Measurements from ENCODE around the gene DNAAF2. TPM values are rescaled to one million over a fixed set of nuclear protein-coding genes. Genes with fewer than 3 reads are reported as not detected.

The DNAAF2 gene
- total and polyA plus RNA-seq, 2 of the 13 experiments (the other 11 are each of a cell fraction or from before 2014, with no cell fraction given) = 6.1 to 13.6 TPM

DNA sequence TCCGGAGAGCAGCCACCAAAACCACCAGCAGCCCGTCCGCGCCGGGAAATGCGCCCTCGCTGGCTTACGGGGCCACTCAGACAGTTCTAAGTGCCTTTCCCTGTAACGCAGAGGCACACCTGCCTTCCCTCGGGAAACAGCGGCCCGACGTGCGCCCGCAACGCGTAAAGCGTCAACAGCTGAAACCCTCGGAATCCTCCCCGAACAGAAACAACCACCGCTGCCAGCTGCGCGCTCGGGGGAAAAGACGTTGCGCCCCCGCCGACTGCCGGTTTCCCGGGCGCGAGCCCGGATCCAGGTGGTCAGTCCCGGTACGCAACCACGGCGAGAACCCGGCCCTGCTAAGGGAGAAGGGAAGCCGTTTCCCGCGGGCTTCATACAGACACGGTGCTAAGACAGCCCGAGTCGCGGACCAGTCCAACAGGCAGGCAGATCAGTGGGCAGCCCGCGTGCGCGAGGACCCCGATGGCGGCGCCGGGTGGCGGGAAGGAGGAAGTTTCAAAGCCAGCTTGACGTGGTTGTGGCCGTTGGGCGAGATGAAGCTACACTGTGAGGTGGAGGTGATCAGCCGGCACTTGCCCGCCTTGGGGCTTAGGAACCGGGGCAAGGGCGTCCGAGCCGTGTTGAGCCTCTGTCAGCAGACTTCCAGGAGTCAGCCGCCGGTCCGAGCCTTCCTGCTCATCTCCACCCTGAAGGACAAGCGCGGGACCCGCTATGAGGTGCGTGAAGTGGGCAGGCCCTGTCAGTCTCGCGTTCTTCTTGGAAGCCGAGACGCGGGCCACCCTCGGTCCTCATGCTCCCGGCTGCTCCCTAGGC, 36.4 kb downstream of the DNAAF2 start, which contains the start of gene LRR1 (continued):
- TF ChIP-seq KAT7 (CRISPR knock-in tag; IDR thresholded peaks at IDR 0.05; ENCODE audit: borderline replicate concordance) = peak; percentile 77; the same call in 1 of the 2 replicates
- no peak for TF ChIP-seq RORA (CRISPR knock-in tag; IDR thresholded peaks at IDR 0.05)
- TF ChIP-seq ZNF737 (CRISPR knock-in tag; IDR thresholded peaks at IDR 0.05; ENCODE audit: borderline replicate concordance) = peak; percentile 58; the same call in 1 of the 2 replicates
- TF ChIP-seq ZFP62 (CRISPR knock-in tag; IDR thresholded peaks at IDR 0.05) = no peak
- TF ChIP-seq MAFK (conservative IDR thresholded peaks at IDR 0.05 in 1 of 2, IDR thresholded peaks at IDR 0.05 in 1 of 2; ENCODE audit: low read length in 2 of 2) = no peak
- peak; percentile 35; the same call in 1 of the 2 replicates for TF ChIP-seq CREB1 (IDR thresholded peaks at IDR 0.05)
- TF ChIP-seq CREB1 (CRISPR knock-in tag; IDR thresholded peaks at IDR 0.05) = no peak
- TF ChIP-seq, protein P1, sequence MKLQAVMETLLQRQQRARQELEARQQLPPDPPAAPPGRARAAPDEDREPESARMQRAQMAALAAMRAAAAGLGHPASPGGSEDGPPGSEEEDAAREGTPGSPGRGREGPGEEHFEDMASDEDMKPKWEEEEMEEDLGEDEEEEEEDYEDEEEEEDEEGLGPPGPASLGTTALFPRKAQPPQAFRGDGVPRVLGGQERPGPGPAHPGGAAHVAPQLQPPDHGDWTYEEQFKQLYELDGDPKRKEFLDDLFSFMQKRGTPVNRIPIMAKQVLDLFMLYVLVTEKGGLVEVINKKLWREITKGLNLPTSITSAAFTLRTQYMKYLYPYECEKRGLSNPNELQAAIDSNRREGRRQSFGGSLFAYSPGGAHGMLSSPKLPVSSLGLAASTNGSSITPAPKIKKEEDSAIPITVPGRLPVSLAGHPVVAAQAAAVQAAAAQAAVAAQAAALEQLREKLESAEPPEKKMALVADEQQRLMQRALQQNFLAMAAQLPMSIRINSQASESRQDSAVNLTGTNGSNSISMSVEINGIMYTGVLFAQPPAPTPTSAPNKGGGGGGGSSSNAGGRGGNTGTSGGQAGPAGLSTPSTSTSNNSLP (IDR thresholded peaks at IDR 0.05; ENCODE audit: low read depth, low read length) = peak; percentile 45; the same call in 1 of the 2 replicates
- no peak for TF ChIP-seq MZF1 (CRISPR knock-in tag; IDR thresholded peaks at IDR 0.05; ENCODE audit: borderline replicate concordance)
- TF ChIP-seq ZFP37 (CRISPR knock-in tag; IDR thresholded peaks at IDR 0.05; ENCODE audit: borderline replicate concordance) = peak; percentile 63; the same call in 1 of the 2 replicates
- no peak for TF ChIP-seq CC2D1A (CRISPR knock-in tag; IDR thresholded peaks at IDR 0.05)
- TF ChIP-seq, protein P2, sequence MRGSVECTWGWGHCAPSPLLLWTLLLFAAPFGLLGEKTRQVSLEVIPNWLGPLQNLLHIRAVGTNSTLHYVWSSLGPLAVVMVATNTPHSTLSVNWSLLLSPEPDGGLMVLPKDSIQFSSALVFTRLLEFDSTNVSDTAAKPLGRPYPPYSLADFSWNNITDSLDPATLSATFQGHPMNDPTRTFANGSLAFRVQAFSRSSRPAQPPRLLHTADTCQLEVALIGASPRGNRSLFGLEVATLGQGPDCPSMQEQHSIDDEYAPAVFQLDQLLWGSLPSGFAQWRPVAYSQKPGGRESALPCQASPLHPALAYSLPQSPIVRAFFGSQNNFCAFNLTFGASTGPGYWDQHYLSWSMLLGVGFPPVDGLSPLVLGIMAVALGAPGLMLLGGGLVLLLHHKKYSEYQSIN (CRISPR knock-in tag; IDR thresholded peaks at IDR 0.05; ENCODE audit: borderline replicate concordance) = no peak
- no peak for TF ChIP-seq ZNF354B (CRISPR knock-in tag; IDR thresholded peaks at IDR 0.05)
- no peak for TF ChIP-seq PAX8 (CRISPR knock-in tag; IDR thresholded peaks at IDR 0.05; ENCODE audit: borderline replicate concordance)
- TF ChIP-seq, protein P3, sequence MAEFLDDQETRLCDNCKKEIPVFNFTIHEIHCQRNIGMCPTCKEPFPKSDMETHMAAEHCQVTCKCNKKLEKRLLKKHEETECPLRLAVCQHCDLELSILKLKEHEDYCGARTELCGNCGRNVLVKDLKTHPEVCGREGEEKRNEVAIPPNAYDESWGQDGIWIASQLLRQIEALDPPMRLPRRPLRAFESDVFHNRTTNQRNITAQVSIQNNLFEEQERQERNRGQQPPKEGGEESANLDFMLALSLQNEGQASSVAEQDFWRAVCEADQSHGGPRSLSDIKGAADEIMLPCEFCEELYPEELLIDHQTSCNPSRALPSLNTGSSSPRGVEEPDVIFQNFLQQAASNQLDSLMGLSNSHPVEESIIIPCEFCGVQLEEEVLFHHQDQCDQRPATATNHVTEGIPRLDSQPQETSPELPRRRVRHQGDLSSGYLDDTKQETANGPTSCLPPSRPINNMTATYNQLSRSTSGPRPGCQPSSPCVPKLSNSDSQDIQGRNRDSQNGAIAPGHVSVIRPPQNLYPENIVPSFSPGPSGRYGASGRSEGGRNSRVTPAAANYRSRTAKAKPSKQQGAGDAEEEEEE (CRISPR knock-in tag; IDR thresholded peaks at IDR 0.05; ENCODE audit: borderline replicate concordance) = no peak; the same call in 1 of the 2 replicates
- TF ChIP-seq ELF1 (CRISPR knock-in tag; IDR thresholded peaks at IDR 0.05) = peak; percentile 72
- 0 out of 2 replicates have a peak, but pooled peaks have one; percentile 50 for TF ChIP-seq CAMTA2 (CRISPR knock-in tag; IDR thresholded peaks at IDR 0.05; ENCODE audit: borderline replicate concordance)
- TF ChIP-seq, protein P4, sequence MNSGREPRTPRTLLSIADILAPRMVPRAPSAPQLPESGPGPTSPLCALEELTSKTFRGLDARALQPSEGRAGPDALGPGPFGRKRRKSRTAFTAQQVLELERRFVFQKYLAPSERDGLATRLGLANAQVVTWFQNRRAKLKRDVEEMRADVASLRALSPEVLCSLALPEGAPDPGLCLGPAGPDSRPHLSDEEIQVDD (CRISPR knock-in tag; IDR thresholded peaks at IDR 0.05; ENCODE audit: borderline replicate concordance) = no peak
- peak; percentile 81 for TF ChIP-seq AGO1 (IDR thresholded peaks at IDR 0.05; ENCODE audit: low read depth, low read length, poor library complexity, severe bottlenecking)
- TF ChIP-seq THAP11 (CRISPR knock-in tag; IDR thresholded peaks at IDR 0.05) = peak; percentile 86
- TF ChIP-seq MAZ (IDR thresholded peaks at IDR 0.05; ENCODE audit: borderline replicate concordance, low read depth, low read length) = peak; percentile 48; the same call in 1 of the 2 replicates
- peak; percentile 48; the same call in 1 of the 2 replicates for TF ChIP-seq MAZ (CRISPR knock-in tag; IDR thresholded peaks at IDR 0.05; ENCODE audit: low read depth)
- TF ChIP-seq CHCHD3 (CRISPR knock-in tag; IDR thresholded peaks at IDR 0.05) = peak; percentile 74; the same call in 1 of the 2 replicates
